HG03139 (cell line): ENCODE results near the gene USP7.
"Not testable (repeated sequence)": the region's sequence is repeated elsewhere in the genome, so short reads cannot be mapped to it uniquely, and the experiment has no call there.

ENCODE experiments used
- ATAC-seq: cut with Tn5 transposase; IDR thresholded peaks from one replicate; pipeline ENCODE4 v1.9.1; 2021; ENCODE audit not compliant: unreplicated experiment

Gene USP7

GRCh38 chr16:8928467-8928957 lies 35.2 kb downstream of the USP7 start:
- ATAC-seq = no peak

DNA sequence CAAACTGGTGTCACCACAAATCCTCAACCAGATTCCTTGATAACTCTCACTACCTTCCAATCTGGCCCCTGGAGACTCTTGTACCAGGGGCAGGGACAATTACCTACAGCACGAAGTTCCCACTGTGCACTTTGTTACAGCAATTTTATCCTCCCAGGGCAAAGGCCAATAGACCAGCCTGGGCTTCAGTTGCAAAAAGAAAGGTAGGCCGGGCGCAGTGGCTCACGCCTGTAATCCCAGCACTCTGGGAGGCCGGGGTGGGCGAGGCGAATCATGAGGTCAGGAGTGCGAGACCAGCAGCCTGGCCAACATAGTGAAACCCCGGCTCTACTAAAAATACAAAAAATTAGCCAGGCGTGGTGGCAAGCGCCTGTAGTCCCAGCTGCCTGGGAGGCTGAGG lies 36.9 kb downstream of the USP7 start:
- no peak for ATAC-seq

- ATAC-seq = no peak
These were observed 38.3 kb downstream of the USP7 start for GRCh38 chr16:8925455-8925854.

GRCh38 chr16:8924214-8924613 lies 39.5 kb downstream of the USP7 start:
- no peak for ATAC-seq

DNA sequence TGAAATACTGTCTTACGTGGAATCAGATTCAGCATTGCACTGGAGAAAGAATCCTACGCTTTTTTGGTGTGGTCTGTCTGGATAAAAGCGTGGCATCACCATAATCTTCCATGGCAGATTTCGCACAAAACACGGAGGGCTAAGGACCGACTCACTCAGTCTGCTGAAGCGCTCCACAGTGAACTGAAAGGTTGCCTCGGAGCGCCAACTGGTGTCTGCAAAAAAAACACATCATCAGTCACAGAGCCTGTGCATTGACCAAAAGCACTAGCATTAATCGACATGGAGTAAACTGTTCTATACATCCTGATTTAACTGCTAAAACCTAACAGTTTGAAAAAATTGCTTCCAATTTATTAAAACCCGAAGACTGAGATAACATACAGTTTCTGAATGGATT lies 40.5 kb downstream of the USP7 start:
- no peak for ATAC-seq

GRCh38 chr16:8921347-8921984 lies 42.2 kb downstream of the USP7 start:
- no peak for ATAC-seq

GRCh38 chr16:8920645-8921346 lies 42.9 kb downstream of the USP7 start:
- ATAC-seq = no peak

- no peak for ATAC-seq
These were observed 43.7 kb downstream of the USP7 start for GRCh38 chr16:8919934-8920462.

- ATAC-seq = no peak
These were observed 44.4 kb downstream of the USP7 start for GRCh38 chr16:8919089-8919933.

DNA sequence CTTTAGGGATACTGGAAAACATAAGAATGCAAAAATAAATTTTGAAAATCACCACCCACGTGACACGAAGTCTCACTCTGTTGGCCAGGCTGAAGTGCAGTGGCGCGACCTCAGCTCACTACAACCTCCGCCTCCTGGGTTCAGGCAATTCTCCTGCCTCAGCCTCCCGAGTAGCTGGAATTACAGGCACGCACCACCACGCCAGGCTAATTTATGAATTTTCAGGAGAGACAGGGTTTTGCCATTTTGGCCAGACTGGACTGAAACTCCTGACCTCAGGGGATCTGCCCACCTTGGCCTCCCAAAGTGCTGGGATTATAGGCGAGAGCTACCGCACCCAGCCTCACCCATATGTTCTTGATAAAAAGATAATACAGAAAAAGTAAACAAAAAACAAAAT lies 46.4 kb downstream of the USP7 start:
- not testable (repeated sequence) for ATAC-seq

GRCh38 chr16:8916541-8917225 lies 47.0 kb downstream of the USP7 start:
- ATAC-seq = no peak

DNA sequence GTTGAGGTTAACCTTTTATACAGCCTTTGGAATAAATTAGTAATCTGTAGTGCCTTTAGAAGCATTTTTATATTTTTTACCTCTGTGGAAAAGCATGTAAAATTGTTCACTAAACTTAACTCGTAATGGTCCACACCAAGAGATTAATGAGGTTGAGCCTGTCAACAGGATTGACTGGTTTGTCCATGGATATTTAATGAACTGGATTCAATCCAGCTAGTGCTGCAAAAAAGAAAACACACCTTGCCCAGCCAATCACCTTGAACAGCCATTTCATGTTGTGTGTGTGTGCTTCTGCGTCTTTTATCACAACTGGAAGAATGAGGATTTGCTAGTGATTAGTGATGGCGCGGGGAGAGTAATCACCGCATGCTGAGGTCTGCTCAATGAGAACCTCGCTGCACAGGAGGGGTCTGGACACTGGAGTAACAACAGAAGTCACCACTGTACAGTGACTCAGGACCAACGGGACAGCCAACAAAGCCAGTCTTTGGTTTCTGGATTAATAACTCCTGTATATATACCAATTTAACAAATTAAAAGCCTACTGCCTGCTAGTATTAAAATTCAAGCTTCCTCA lies 47.9 kb downstream of the USP7 start:
- ATAC-seq = no peak

DNA sequence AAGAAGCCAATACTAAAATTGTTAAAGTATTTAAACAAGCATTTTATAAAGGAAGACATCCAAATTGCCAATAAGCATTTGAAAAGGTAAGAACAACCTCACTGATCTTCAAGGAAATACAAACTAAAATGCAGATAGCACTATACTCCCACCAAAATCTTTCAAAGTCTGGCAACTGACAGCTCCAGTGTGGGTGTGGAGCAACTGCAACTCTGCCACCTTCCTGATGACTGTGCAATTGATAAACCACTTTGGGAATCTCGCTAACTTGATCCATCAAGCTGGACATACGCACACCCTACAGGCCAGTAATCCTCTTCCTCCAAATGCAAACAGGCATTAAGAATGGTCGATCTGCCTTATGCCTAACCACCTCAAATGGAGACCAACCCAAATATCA lies 49.6 kb downstream of the USP7 start:
- ATAC-seq = no peak

- no peak for ATAC-seq
These were observed 50.9 kb downstream of the USP7 start for GRCh38 chr16:8912793-8913192.

DNA sequence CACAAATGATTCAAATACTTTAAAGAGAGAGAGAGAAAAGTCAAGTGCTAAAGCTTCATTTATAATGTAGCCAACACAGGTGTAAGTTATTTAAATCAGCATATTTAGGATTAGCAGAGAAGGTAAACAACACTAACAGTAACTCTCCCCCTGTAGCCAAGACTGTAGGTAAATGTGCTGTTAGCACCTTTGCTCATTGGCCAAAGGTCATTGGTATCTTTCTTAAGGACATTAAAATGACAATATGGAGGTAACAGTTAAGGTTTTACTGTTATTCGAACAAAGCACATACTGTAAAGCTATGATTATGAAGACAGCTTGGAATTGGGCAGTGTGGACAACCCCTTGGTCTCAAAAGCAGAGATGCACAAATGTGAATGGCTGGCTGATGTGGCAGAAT lies 52.9 kb downstream of the USP7 start:
- no peak for ATAC-seq

GRCh38 chr16:8908810-8909468 lies 54.8 kb downstream of the USP7 start:
- no peak for ATAC-seq

DNA sequence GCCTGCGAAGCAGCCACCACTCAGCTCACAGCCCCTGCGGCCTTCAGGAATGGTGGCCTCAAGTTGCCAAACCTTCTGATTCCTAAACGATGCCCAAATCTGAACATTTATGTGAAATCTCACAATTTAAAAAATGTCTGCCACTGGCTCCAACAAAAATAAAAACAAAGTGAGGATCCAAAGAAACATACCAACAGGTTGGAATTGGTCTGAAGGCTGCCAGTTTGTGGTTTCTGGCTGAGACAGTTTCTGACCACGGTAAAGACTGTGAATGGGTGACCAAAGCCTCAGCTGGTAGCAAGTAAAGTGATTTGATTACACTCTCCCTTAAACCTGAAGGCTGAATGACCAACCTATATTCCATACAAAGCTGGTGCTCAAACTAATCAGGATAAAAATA lies 56.6 kb downstream of the USP7 start:
- ATAC-seq = no peak

DNA sequence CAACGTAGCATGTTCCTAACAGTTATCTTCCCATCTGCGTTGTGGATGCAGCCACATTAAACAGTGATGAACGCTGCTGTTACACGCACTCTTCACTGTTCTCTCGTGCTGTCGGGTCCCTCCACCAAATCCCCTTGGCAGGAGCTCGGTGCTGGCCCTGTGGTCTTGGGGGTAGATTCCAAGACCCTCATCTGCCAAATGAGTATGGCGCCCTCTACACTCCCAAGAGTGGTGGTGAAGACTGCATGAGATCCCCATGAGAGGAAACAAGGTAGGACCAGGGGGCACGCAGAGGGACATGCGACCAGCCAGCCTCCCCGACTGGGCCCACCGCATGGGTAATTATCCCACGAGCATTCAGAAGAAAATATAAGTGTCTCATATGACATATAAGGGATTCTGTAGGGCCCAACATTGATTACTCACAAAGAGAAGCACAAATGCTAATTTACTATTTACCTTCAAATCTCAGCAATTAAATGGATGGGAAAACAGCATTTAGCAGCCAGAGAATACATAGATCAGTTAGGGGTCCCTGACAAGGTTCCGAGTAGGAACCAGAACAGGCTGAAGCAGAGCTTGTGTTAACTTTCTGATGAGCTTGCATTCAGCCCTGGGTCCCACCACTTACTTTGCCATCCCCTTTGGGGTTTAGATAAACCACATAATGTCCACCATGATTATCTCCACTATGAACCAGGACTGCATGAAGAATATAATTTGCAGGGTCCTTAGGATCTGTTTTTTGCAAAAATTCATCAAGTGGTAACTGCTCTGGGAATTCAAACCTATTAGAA lies 57.7 kb downstream of the USP7 start:
- ATAC-seq = no peak

GRCh38 chr16:8905168-8905762 lies 58.4 kb downstream of the USP7 start:
- ATAC-seq = no peak
